Chondrocyte (in vitro differentiated cells): ENCODE data around the gene AMDHD2. TPM values are rescaled to one million over a fixed set of nuclear protein-coding genes. Genes with fewer than 3 reads are reported as not detected.

Experiments
- DNase-seq: peaks from one replicate; pipeline ENCODE4 v3.0.0; 2021; ENCODE audit warnings: mixed read lengths, low spot score
- H3K27ac Mint-ChIP-seq: one replicate; pipeline ENCODE4 v1.8.0; 2021; ENCODE audit warnings: mild to moderate bottlenecking, moderate library complexity, mixed read lengths; ENCODE audit not compliant: unreplicated experiment
- H3K27me3 Mint-ChIP-seq: 2 replicates; pipeline ENCODE4 v1.8.0; 2021; ENCODE audit warnings: low read depth, mixed read lengths
- H3K36me3 Mint-ChIP-seq: 2 replicates; pipeline ENCODE4 v1.8.0; 2021; ENCODE audit warnings: low read depth, mixed read lengths
- H3K4me1 Mint-ChIP-seq: 2 replicates; pipeline ENCODE4 v1.8.0; 2021; ENCODE audit warnings: low read depth, mild to moderate bottlenecking, mixed read lengths
- H3K4me3 Mint-ChIP-seq: one replicate; pipeline ENCODE4 v1.8.0; 2021; ENCODE audit warnings: mild to moderate bottlenecking, moderate library complexity, mixed read lengths; ENCODE audit not compliant: unreplicated experiment
- H3K9me3 Mint-ChIP-seq: 2 replicates; pipeline ENCODE4 v1.8.0; 2021; ENCODE audit warnings: low read depth, mixed read lengths
- CTCF ChIP-seq: fragments of 200-600 bp; sonication (generic); IDR thresholded peaks from 2 replicates; pipeline ENCODE4 v1.5.0; 2021; ENCODE audit warnings: antibody characterized with exemption, mild to moderate bottlenecking, moderate library complexity
- total RNA-seq: library from RNA; stranded (reverse); gene quantifications from 3 replicates; pipeline ENCODE4 v1.2.1, GENCODE V29; 2021

Gene AMDHD2
- total RNA-seq, 1 donor from 2014 or later: 37.0 TPM

- peaks cover 3% of the 10 kb centered on the region for H3K36me3 Mint-ChIP-seq
- H3K9me3 Mint-ChIP-seq: no peaks in the 10 kb centered on the region
- no peak for DNase-seq
- peaks cover 9% of the 10 kb centered on the region for H3K4me1 Mint-ChIP-seq
- no peak overlapping the region for H3K4me3 Mint-ChIP-seq
- no peaks in the 10 kb centered on the region for H3K27me3 Mint-ChIP-seq
- H3K27ac Mint-ChIP-seq: no peak overlapping the region
- no peak for TF ChIP-seq CTCF
These were observed 30.6 kb upstream of the AMDHD2 start for GRCh38 chr16:2489581-2489980.

GRCh38 chr16:2490190-2491105 lies 29.7 kb upstream of the AMDHD2 start:
- Mint-ChIP-seq H3K4me3 (no peak overlapping the region), H3K27ac (no peak overlapping the region), H3K27me3 (no peaks in the 10 kb centered on the region), H3K36me3 (peaks cover 2% of the 10 kb centered on the region), H3K9me3 (no peaks in the 10 kb centered on the region), H3K4me1 (peaks cover 9% of the 10 kb centered on the region)
- no peak for TF ChIP-seq CTCF
- DNase-seq: no peak

- Mint-ChIP-seq H3K9me3 (no peaks in the 10 kb centered on the region), H3K27me3 (no peaks in the 10 kb centered on the region), H3K36me3 (peaks cover 4% of the 10 kb centered on the region), H3K4me3 (no peak overlapping the region), H3K4me1 (peaks cover 5% of the 10 kb centered on the region), H3K27ac (no peak overlapping the region)
- no peak for DNase-seq
- TF ChIP-seq CTCF: no peak
These were observed 27.9 kb upstream of the AMDHD2 start for GRCh38 chr16:2492292-2492691.

GRCh38 chr16:2493605-2494004 lies 26.6 kb upstream of the AMDHD2 start:
- H3K27ac Mint-ChIP-seq: no peak overlapping the region
- no peak for DNase-seq
- peaks cover 4% of the 10 kb centered on the region for H3K4me1 Mint-ChIP-seq
- no peak for TF ChIP-seq CTCF
- H3K36me3 Mint-ChIP-seq: peaks cover 4% of the 10 kb centered on the region
- no peak overlapping the region for H3K4me3 Mint-ChIP-seq
- H3K27me3 Mint-ChIP-seq: no peaks in the 10 kb centered on the region
- H3K9me3 Mint-ChIP-seq: no peaks in the 10 kb centered on the region

GRCh38 chr16:2494616-2495015 lies 25.6 kb upstream of the AMDHD2 start:
- DNase-seq: no peak
- peaks cover 4% of the 10 kb centered on the region for H3K36me3 Mint-ChIP-seq
- H3K4me3 Mint-ChIP-seq: no peak overlapping the region
- TF ChIP-seq CTCF: no peak
- H3K27ac Mint-ChIP-seq: no peak overlapping the region
- H3K4me1 Mint-ChIP-seq: peaks cover 4% of the 10 kb centered on the region
- no peaks in the 10 kb centered on the region for H3K27me3 Mint-ChIP-seq
- H3K9me3 Mint-ChIP-seq: no peaks in the 10 kb centered on the region
